ENCODE results near the gene IGSF22. TPM values are rescaled to one million over a fixed set of nuclear protein-coding genes. Genes with fewer than 3 reads are reported as not detected.

IGSF22 gene
- polyA plus RNA-seq, 1 donor (not counting 4 experiments of a cell fraction or from before 2014, with no cell fraction given), result 0.01 TPM

- FAIRE-seq, result no peak
Measured at GRCh38 chr11:18772211-18772610, 46.2 kb upstream of the IGSF22 start.

GRCh38 chr11:18771266-18772035, 45.5 kb upstream of the IGSF22 start:
- H3K79me2 ChIP-seq (ENCODE audit: control insufficient read depth, insufficient read depth, low read length), result no peaks in the 10 kb centered on the region
- FAIRE-seq (no peak), DNase-seq (ENCODE audit: low read depth, low spot score) (no peak)
- no peak overlapping the region for H3K27ac ChIP-seq (ENCODE audit: control insufficient read depth, insufficient read depth, low read length)
- no peak overlapping the region for H3K4me3 ChIP-seq (ENCODE audit: control insufficient read depth in 2 of 3, extremely low read depth in 1 of 3, insufficient read depth in 2 of 3, low read depth in 1 of 3, low read length in 3 of 3)
- H3K36me3 ChIP-seq (ENCODE audit: control insufficient read depth in 2 of 2, extremely low read depth in 1 of 2, insufficient read depth in 2 of 2, low read length in 2 of 2), result no peaks in the 10 kb centered on the region
- dilution Hi-C loops (cut with MboI; ENCODE audit: extremely low pct_ligation_motif_present, low sequenced_read_pairs), result no loop called here
- no peaks in the 10 kb centered on the region for H3K9me1 ChIP-seq (ENCODE audit: control insufficient read depth, extremely low read depth, insufficient read depth, low read length)
- no peak overlapping the region for H3K9ac ChIP-seq (ENCODE audit: control insufficient read depth, extremely low read depth, insufficient read depth, low read length)
- H2AFZ ChIP-seq (ENCODE audit: control insufficient read depth, low read length), result no peak overlapping the region
- H4K20me1 ChIP-seq (ENCODE audit: control insufficient read depth, extremely low read depth, insufficient read depth, low read length), result no peaks in the 10 kb centered on the region
- no peaks in the 10 kb centered on the region for H3K4me1 ChIP-seq (ENCODE audit: control insufficient read depth, extremely low read depth, insufficient read depth, low read length)
- no peaks in the 10 kb centered on the region for H3K9me3 ChIP-seq (ENCODE audit: control insufficient read depth, low read depth, low read length)
- TF ChIP-seq CTCF (optimal IDR thresholded peaks at IDR 0.05 in 1 of 3, IDR thresholded peaks at IDR 0.05 in 1 of 3, conservative IDR thresholded peaks at IDR 0.05 in 1 of 3; ENCODE audit: extremely low read depth in 1 of 3, insufficient read depth in 2 of 3, low read length in 3 of 3), result no peak
- TF ChIP-seq EZH2 (IDR thresholded peaks at IDR 0.05; ENCODE audit: low read length), result no peak
- H3K4me2 ChIP-seq (ENCODE audit: control insufficient read depth, extremely low read depth, insufficient read depth, low read depth, low read length), result no peak overlapping the region
- H3K27me3 ChIP-seq (ENCODE audit: control insufficient read depth, extremely low read depth, insufficient read depth, low read length), result peaks cover 6% of the 10 kb centered on the region

More at GRCh38 chr11:18772211-18772610, 46.2 kb upstream of the IGSF22 start:
- dilution Hi-C loops (cut with MboI; ENCODE audit: extremely low pct_ligation_motif_present, low sequenced_read_pairs), result no loop called here
- TF ChIP-seq CTCF (optimal IDR thresholded peaks at IDR 0.05 in 1 of 3, IDR thresholded peaks at IDR 0.05 in 1 of 3, conservative IDR thresholded peaks at IDR 0.05 in 1 of 3; ENCODE audit: extremely low read depth in 1 of 3, insufficient read depth in 2 of 3, low read length in 3 of 3) (no peak), EZH2 (IDR thresholded peaks at IDR 0.05; ENCODE audit: low read length) (no peak)
- Histone ChIP-seq H3K27me3 (ENCODE audit: control insufficient read depth, extremely low read depth, insufficient read depth, low read length) (peaks cover 6% of the 10 kb centered on the region), H3K9me1 (ENCODE audit: control insufficient read depth, extremely low read depth, insufficient read depth, low read length) (no peaks in the 10 kb centered on the region), H3K4me3 (ENCODE audit: control insufficient read depth in 2 of 3, extremely low read depth in 1 of 3, insufficient read depth in 2 of 3, low read depth in 1 of 3, low read length in 3 of 3) (no peak overlapping the region), H4K20me1 (ENCODE audit: control insufficient read depth, extremely low read depth, insufficient read depth, low read length) (no peaks in the 10 kb centered on the region), H3K9ac (ENCODE audit: control insufficient read depth, extremely low read depth, insufficient read depth, low read length) (no peak overlapping the region), H3K9me3 (ENCODE audit: control insufficient read depth, low read depth, low read length) (no peaks in the 10 kb centered on the region), H3K4me1 (ENCODE audit: control insufficient read depth, extremely low read depth, insufficient read depth, low read length) (no peaks in the 10 kb centered on the region), H3K4me2 (ENCODE audit: control insufficient read depth, extremely low read depth, insufficient read depth, low read depth, low read length) (no peak overlapping the region), H2AFZ (ENCODE audit: control insufficient read depth, low read length) (no peak overlapping the region), H3K36me3 (ENCODE audit: control insufficient read depth in 2 of 2, extremely low read depth in 1 of 2, insufficient read depth in 2 of 2, low read length in 2 of 2) (no peaks in the 10 kb centered on the region), H3K79me2 (ENCODE audit: control insufficient read depth, insufficient read depth, low read length) (no peaks in the 10 kb centered on the region), H3K27ac (ENCODE audit: control insufficient read depth, insufficient read depth, low read length) (no peak overlapping the region)
- no peak for DNase-seq (ENCODE audit: low read depth, low spot score)
